Esophagus muscularis mucosa (tissue), 4 donors: Measurements from ENCODE around the gene CHRNA4. TPM values are rescaled to one million over a fixed set of nuclear protein-coding genes. Genes with fewer than 3 reads are reported as not detected.

Experiments
- DNase-seq: peaks from one replicate; pipeline ENCODE4 v3.0.0-alpha.2; 2017; ENCODE audit errors: extremely low spot score
- H3K27ac ChIP-seq, 4 donors: fragments of 200-600 bp; sonication (generic); replicated peaks in 1 of 4; 1 replicate in 3 of 4; 2 replicates in 1 of 4; pipeline ENCODE4 v1.5.1; 2016 to 2019; ENCODE audit warnings: mild to moderate bottlenecking in 1 of 4
- H3K27me3 ChIP-seq, 4 donors: fragments of 200-600 bp; sonication (generic); one replicate each; pipeline versions ENCODE4 v1.5.1 to v1.6.0; 2016 to 2019
- H3K36me3 ChIP-seq, 4 donors: fragments of 200-600 bp; sonication (generic); one replicate each; pipeline ENCODE4 v1.5.1; 2016 to 2019
- H3K4me1 ChIP-seq, 4 donors: fragments of 200-600 bp; sonication (generic); one replicate each; pipeline ENCODE4 v1.5.1; 2016 to 2019
- H3K4me3 ChIP-seq, 4 donors: fragments of 200-600 bp; sonication (generic); 1 replicate in 2 of 4; 2 replicates in 2 of 4; pipeline ENCODE4 v1.5.1; 2016 to 2019; ENCODE audit warnings: mild to moderate bottlenecking in 4 of 4, moderate library complexity in 1 of 4
- H3K9me3 ChIP-seq, 4 donors: fragments of 200-600 bp; sonication (generic); 1 replicate in 3 of 4; 2 replicates in 1 of 4; pipeline ENCODE4 v1.5.1; 2016 to 2019
- CTCF ChIP-seq, 3 experiments: fragments of 200-600 bp in 2 of 3; fragments of 450-650 bp in 1 of 3; sonication (generic) in 2 of 3; IDR thresholded peaks; one replicate each; pipeline ENCODE4 v1.5.1; 2017 to 2019; ENCODE audit warnings: antibody characterized with exemption in 3 of 3, mild to moderate bottlenecking in 2 of 3, moderate library complexity in 1 of 3
- EP300 ChIP-seq: sonication (generic); formaldehyde crosslinking; IDR thresholded peaks from one replicate; pipeline ENCODE4 v1.6.1; 2017; ENCODE audit warnings: antibody characterized with exemption
- POLR2A ChIP-seq: fragments of 450-650 bp; IDR thresholded peaks from one replicate; pipeline ENCODE4 v1.6.1; 2017; ENCODE audit warnings: antibody characterized with exemption, moderate library complexity, mild to moderate bottlenecking, low read depth
- POLR2AphosphoS5 ChIP-seq, 2 donors: sonication (generic); formaldehyde crosslinking; IDR thresholded peaks; one replicate each; pipeline ENCODE4 v1.6.1; 2017; ENCODE audit warnings: antibody characterized with exemption in 2 of 2
- WGBS: methylation state at CpG from one replicate; pipeline ENCODE4 v1.1.5; 2018; 5-methylcytosine and 5-hydroxymethylcytosine counted together
- intact Hi-C: fragments of 100-400 bp; cut with DNase I; formaldehyde crosslinking; loops from one replicate; pipeline ENCODE4 v1.15.1; 2023
- total RNA-seq, 4 donors: library from RNA; depleted of rRNA; stranded (reverse); fragments of >200 nt; gene quantifications; one replicate each; pipeline versions ENCODE4 v1.1.0 to v1.2.1, GENCODE V29; 2016

Gene CHRNA4
- total RNA-seq, 4 donors from 2014 or later, result not detected

- peaks cover 0 to 72% (median 0%) of the 10 kb centered on the region in 4 donors for H3K27me3 ChIP-seq
- no peaks in the 10 kb centered on the region for H3K36me3 ChIP-seq
- H3K27ac ChIP-seq, result no peak overlapping the region
- no peak for TF ChIP-seq CTCF (IDR thresholded peaks at IDR 0.05)
- no peak for TF ChIP-seq EP300
- no peak for TF ChIP-seq POLR2A
- TF ChIP-seq POLR2AphosphoS5 (IDR thresholded peaks at IDR 0.05), result no peak
- H3K4me3 ChIP-seq, result no peak overlapping the region
- 94% methylated on average over 6 of the region's 6 CpGs for WGBS
- no peak for DNase-seq
- intact Hi-C loops, result no loop called here
- peaks cover 0 to 20% (median 19%) of the 10 kb centered on the region in 4 donors for H3K4me1 ChIP-seq
- no peaks in the 10 kb centered on the region for H3K9me3 ChIP-seq
Observed at GRCh38 chr20:63317061-63317460, 44.1 kb downstream of the CHRNA4 start.

- 82% methylated on average over 14 of the region's 14 CpGs for WGBS
- no peak for DNase-seq
- Histone ChIP-seq H3K27me3 (peaks cover 0 to 71% (median 0%) of the 10 kb centered on the region in 4 donors), H3K27ac (no peak overlapping the region), H3K4me1 (peaks cover 0 to 20% (median 18%) of the 10 kb centered on the region in 4 donors), H3K9me3 (no peaks in the 10 kb centered on the region), H3K4me3 (no peak overlapping the region), H3K36me3 (no peaks in the 10 kb centered on the region)
- intact Hi-C loops, result no loop called here
- TF ChIP-seq EP300, result no peak
- no peak for TF ChIP-seq POLR2A
- TF ChIP-seq POLR2AphosphoS5 (IDR thresholded peaks at IDR 0.05), result no peak
- TF ChIP-seq CTCF (IDR thresholded peaks at IDR 0.05), result no peak
Observed at GRCh38 chr20:63316502-63316921, 44.6 kb downstream of the CHRNA4 start.

- peaks cover 0 to 17% (median 13%) of the 10 kb centered on the region in 4 donors for H3K4me1 ChIP-seq
- 90% methylated on average over 14 of the region's 31 CpGs for WGBS
- no peak for DNase-seq
- H3K9me3 ChIP-seq, result no peaks in the 10 kb centered on the region
- H3K27me3 ChIP-seq, result peaks cover 0 to 71% (median 0%) of the 10 kb centered on the region in 4 donors
- H3K27ac ChIP-seq, result no peak overlapping the region
- TF ChIP-seq EP300 (no peak), POLR2AphosphoS5 (IDR thresholded peaks at IDR 0.05) (no peak), CTCF (IDR thresholded peaks at IDR 0.05) (no peak), POLR2A (no peak)
- intact Hi-C loops, result no loop called here
- no peak overlapping the region for H3K4me3 ChIP-seq
- no peaks in the 10 kb centered on the region for H3K36me3 ChIP-seq
Observed at GRCh38 chr20:63315731-63316491, 45.2 kb downstream of the CHRNA4 start.

- WGBS, result 61% methylated on average over 15 of the region's 15 CpGs
- H3K27me3 ChIP-seq, result peaks cover 0 to 67% (median 0%) of the 10 kb centered on the region in 4 donors
- H3K27ac ChIP-seq, result no peak overlapping the region
- peaks cover 0 to 12% (median 9%) of the 10 kb centered on the region in 4 donors for H3K4me1 ChIP-seq
- no peaks in the 10 kb centered on the region for H3K36me3 ChIP-seq
- TF ChIP-seq CTCF (IDR thresholded peaks at IDR 0.05) (no peak), POLR2A (no peak), POLR2AphosphoS5 (IDR thresholded peaks at IDR 0.05) (no peak), EP300 (no peak)
- H3K4me3 ChIP-seq, result no peak overlapping the region
- no peak for DNase-seq
- intact Hi-C loops, result no loop called here
- H3K9me3 ChIP-seq, result no peaks in the 10 kb centered on the region
Observed at GRCh38 chr20:63315240-63315689, 45.9 kb downstream of the CHRNA4 start.
